ENCODE measurements around the gene POU3F1.
A peak's percentile ranks its signal among the peaks of the same experiment; 100 is the strongest.

Gene POU3F1

DNA sequence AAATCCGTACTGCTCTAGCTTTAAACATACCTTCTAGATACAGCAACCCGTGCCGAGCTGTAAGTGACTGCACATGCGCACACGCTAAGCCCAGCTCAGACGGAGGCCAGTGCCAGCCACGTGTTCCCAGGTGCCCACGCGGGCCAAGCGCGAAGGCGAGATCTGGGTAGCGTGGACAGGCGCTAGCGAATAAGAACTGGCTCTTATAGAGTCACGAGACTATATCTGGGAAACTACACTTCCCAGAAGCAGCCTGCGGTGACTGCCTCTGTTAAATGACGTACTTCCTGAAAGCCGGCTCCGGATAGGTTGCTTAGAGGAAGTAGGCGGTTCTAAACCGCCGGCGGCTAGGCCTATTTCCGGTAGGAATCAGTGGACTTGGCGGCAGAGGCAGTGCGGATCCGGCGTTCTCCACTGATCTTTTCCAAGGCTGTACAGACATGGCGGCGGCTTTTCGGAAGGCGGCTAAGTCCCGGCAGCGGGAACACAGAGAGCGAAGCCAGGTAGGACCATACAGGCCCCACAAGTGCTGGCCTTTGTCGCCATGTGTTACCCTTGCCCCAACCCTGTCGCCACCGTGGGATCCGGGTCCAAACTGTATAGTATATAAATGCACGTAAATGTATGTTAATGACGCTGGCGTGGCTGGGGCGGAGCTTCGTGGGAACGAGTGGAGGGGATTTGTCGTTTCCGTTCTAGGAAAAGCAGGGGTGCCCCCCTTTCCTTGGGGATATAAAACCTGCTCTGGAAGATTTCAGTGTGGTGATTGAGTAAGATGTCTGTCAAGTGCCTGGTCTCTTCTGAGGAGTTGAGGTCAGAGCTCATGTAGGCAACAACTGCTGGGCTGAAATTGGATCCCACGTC lies 34.0 kb downstream of the POU3F1 start, which contains the start of gene UTP11:
TSS of gene UTP11 (plus strand) at position 372 of the 864 bp plus-strand sequence. CDS start at position 441, 69 bp downstream.
- Histone ChIP-seq H3K27ac (ENCODE audit: low read depth, low read length) (peak within 1 kb of the TSS; percentile 96), H3K4me3 (ENCODE audit: low read depth, low read length) (peak within 1 kb of the TSS; percentile 93), H3K9me3 (ENCODE audit: control insufficient read depth, insufficient read depth, low read length) (no peaks in the 10 kb centered on the region), H3K27me3 (ENCODE audit: control insufficient read depth, insufficient read depth, low read length) (no peaks in the 10 kb centered on the region), H3K4me1 (ENCODE audit: control insufficient read depth, insufficient read depth, low read length) (peaks cover 12% of the 10 kb centered on the region), H3K36me3 (ENCODE audit: control insufficient read depth, insufficient read depth, low read length) (peaks cover 36% of the 10 kb centered on the region), H3K9ac (ENCODE audit: low read depth, low read length) (peak within 1 kb of the TSS; percentile 86)

DNA sequence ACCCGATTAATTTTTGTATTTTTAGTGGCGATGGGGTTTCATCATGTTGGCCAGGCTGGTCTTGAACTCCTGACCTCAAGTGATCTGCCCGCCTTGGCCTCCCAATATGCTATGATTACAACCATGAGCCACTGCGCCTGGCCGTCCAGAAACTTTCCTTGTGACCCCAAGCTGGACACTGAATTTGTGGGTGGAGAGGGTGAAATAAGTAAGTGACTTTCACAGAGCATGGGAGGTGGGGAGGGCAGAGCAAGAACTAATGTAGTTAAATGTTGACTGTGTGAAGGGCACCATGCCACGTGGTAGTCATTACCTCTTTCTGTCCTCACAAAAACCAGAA lies 36.8 kb downstream of the POU3F1 start:
- Histone ChIP-seq H3K27ac (ENCODE audit: low read depth, low read length) (peak overlapping the region; percentile 82), H3K9me3 (ENCODE audit: control insufficient read depth, insufficient read depth, low read length) (no peaks in the 10 kb centered on the region), H3K9ac (ENCODE audit: low read depth, low read length) (no peak overlapping the region), H3K27me3 (ENCODE audit: control insufficient read depth, insufficient read depth, low read length) (no peaks in the 10 kb centered on the region), H3K4me3 (ENCODE audit: low read depth, low read length) (no peak overlapping the region), H3K4me1 (ENCODE audit: control insufficient read depth, insufficient read depth, low read length) (peaks cover 20% of the 10 kb centered on the region), H3K36me3 (ENCODE audit: control insufficient read depth, insufficient read depth, low read length) (0 out of 2 replicates have a peak, but pooled peaks cover 10% of the 10 kb centered on the region)

DNA sequence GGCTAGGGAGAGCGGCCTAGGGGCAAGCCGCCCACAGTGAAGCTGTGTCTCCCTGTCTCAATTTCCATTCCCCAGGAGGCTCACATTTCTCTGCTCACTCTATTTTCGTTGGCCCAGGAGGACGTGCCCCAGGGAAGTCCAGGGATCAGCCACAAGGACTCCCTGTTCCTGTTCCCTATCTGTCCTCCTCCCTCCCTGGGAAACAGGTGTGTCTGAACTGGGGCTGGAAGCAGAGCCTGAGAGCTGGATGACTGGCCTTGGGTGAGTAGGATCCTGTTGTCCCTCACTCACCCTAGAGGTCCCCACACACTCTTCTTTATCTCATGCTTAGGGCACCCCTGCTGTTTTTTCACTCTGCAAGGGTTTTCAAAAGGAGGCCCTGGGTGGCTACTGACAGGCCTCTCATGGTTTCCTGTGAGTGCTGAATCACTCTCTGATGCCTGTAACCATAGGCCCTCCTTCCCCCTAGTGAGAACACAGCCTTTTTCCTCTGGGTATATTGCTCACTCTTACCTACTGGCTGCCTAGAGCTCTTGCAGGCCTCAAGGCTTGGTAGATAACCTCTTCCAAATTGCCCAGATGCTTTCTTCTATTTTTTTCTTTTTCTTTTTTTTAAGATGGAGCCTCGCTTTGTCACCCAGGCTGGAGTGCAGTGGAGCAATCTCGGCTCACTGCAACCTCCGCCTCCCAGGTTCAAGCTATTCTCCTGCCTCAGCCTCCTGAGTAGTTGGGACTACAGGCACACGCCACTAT lies 37.3 kb downstream of the POU3F1 start:
- Histone ChIP-seq H3K9me3 (ENCODE audit: control insufficient read depth, insufficient read depth, low read length) (no peaks in the 10 kb centered on the region), H3K9ac (ENCODE audit: low read depth, low read length) (no peak overlapping the region), H3K36me3 (ENCODE audit: control insufficient read depth, insufficient read depth, low read length) (0 out of 2 replicates have a peak, but pooled peaks cover 5% of the 10 kb centered on the region), H3K27ac (ENCODE audit: low read depth, low read length) (peak overlapping the region; percentile 82), H3K27me3 (ENCODE audit: control insufficient read depth, insufficient read depth, low read length) (no peaks in the 10 kb centered on the region), H3K4me3 (ENCODE audit: low read depth, low read length) (no peak overlapping the region), H3K4me1 (ENCODE audit: control insufficient read depth, insufficient read depth, low read length) (peaks cover 25% of the 10 kb centered on the region)

DNA sequence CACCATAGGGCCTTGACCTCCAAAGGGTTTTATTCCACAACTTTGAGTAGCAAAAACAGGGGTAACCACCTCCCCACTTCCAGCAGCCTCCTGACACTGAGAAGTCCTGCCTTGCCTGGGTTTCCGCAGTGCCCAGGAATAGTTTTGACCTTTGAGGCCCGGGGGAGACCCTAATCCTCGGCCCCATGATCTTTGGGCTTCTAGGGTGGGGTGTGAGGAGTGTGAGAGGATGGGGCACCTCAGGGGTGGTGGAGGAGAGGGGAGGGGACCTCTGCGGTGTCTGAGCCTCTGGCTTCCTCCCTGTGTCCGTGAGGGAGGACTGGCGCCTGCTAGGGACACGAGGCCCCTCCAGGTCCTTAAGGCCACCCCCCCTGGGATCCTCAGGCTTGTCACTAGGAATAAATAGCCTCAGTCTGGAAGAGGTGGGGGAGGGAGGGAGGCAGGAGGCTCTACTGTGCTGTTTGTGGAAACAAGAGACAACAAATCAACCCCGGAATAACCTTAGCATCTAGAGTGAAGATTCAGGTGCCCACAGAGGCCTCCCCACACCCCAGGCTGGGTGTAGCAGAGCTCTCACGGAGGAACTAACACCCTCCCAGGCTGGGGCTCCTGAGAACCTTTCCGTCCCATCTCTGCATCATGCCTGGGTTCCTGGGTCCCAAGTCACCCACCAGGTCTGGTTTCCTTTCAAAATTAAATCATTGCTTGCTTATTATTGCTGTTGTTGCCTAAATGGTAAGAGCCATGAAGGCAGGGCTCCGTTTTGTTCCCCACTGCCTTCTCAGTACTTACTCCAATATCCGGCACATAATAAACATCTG lies 40.4 kb downstream of the POU3F1 start:
- H3K9me3 ChIP-seq (ENCODE audit: control insufficient read depth, insufficient read depth, low read length) = no peaks in the 10 kb centered on the region
- peak overlapping the region; percentile 26 for H3K27ac ChIP-seq (ENCODE audit: low read depth, low read length)
- H3K4me1 ChIP-seq (ENCODE audit: control insufficient read depth, insufficient read depth, low read length) = peaks cover 37% of the 10 kb centered on the region
- H3K9ac ChIP-seq (ENCODE audit: low read depth, low read length) = no peak overlapping the region
- H3K36me3 ChIP-seq (ENCODE audit: control insufficient read depth, insufficient read depth, low read length) = no peaks in the 10 kb centered on the region
- peak overlapping the region; percentile 54 for H3K4me3 ChIP-seq (ENCODE audit: low read depth, low read length)
- H3K27me3 ChIP-seq (ENCODE audit: control insufficient read depth, insufficient read depth, low read length) = no peaks in the 10 kb centered on the region

DNA sequence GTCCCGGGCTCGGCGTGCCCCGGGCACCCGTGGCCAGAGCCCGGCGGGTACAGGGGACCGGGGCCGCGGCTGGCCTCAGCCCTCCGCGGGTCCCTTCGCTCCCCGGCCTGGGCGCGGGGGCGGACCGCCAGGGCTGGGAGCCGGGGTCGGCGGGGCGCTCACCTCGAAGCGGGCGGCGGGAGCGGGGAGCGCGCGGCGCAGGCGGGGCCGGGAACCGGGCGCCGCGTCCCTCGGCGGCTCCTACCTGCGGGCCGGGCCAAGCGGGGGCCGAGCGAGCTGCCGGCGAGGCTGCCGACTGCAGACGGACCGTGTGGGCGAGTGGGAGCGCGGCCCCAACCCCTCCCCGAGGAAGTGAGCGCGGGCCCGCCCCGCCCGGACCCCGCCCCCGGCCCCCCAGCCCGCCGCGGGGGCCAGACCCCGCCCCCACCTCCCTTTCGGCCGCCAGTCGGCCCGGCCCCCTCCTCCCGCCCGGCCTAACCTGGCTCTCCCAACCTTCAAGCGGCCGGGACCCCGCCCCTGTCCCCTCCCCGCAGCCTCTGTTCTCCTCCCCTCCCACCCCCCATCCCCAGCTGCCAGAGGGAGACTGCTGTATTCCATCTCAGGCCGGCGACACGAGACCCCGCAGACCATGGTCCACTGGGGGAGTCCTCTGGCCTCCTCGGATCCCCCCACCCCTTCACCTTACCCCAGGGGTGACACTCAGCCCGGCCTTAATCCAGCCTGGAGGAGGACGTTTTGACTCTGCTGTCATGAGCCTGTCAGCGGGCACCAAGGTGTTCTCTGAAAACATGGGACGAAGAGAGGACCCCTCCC lies 41.2 kb downstream of the POU3F1 start, which contains the start of gene FHL3:
TSS of gene FHL3 (minus strand) at position 320 of the 813 bp plus-strand sequence. CDS start 6,102 bp downstream, outside the sequence.
- H3K27me3 ChIP-seq (ENCODE audit: control insufficient read depth, insufficient read depth, low read length) = no peaks in the 10 kb centered on the region
- H3K4me3 ChIP-seq (ENCODE audit: low read depth, low read length) = peak within 1 kb of the TSS; percentile 71
- H3K4me1 ChIP-seq (ENCODE audit: control insufficient read depth, insufficient read depth, low read length) = peaks cover 46% of the 10 kb centered on the region
- no peaks in the 10 kb centered on the region for H3K9me3 ChIP-seq (ENCODE audit: control insufficient read depth, insufficient read depth, low read length)
- H3K36me3 ChIP-seq (ENCODE audit: control insufficient read depth, insufficient read depth, low read length) = no peaks in the 10 kb centered on the region
- peak within 1 kb of the TSS; percentile 26 for H3K27ac ChIP-seq (ENCODE audit: low read depth, low read length)
- H3K9ac ChIP-seq (ENCODE audit: low read depth, low read length) = peak within 1 kb of the TSS; percentile 32

DNA sequence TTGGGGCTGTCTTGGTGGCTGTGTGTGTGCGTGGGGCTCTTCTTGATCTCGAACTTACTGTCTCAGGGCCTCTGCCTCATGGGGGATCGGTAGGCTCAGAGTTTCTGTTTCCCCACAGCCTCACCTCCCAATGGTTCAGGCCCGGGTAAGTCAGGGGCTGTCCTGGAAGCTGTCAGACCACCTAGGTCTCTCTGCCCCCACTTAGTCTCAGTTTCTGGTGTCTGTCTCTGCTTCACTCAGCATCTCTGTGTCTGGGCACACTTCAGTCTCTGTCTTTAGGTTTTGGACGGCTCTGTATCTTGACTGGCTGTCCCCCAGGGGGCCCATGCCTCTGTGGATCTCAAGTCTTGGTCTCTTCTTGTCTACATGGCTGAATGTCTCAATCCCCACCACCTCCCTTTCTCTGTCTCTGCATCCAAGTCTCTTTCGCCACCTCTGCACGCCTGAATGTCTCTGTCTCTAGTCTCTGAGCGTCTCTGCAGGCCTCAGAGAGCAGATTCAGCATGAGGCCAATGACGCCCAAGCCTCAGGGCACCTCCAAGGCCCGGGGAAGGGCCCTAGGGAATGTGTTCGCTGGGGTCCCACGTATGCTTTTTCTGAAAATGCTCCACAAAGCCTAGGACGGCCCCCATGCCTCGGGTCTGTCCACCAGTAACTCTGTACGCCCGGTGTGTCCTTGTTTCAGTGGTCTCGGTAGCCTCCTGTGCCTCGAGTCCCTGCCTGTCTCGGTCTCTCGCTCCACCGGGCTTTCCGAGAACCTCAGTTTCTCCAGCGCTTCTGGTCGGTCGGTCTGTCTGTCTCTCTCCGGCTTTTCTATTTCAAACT lies 42.1 kb downstream of the POU3F1 start:
- peak overlapping the region; percentile 71 for H3K4me3 ChIP-seq (ENCODE audit: low read depth, low read length)
- H3K9me3 ChIP-seq (ENCODE audit: control insufficient read depth, insufficient read depth, low read length) = no peaks in the 10 kb centered on the region
- no peaks in the 10 kb centered on the region for H3K27me3 ChIP-seq (ENCODE audit: control insufficient read depth, insufficient read depth, low read length)
- H3K9ac ChIP-seq (ENCODE audit: low read depth, low read length) = peak overlapping the region; percentile 32
- H3K4me1 ChIP-seq (ENCODE audit: control insufficient read depth, insufficient read depth, low read length) = peaks cover 54% of the 10 kb centered on the region
- H3K36me3 ChIP-seq (ENCODE audit: control insufficient read depth, insufficient read depth, low read length) = no peaks in the 10 kb centered on the region
- no peak overlapping the region for H3K27ac ChIP-seq (ENCODE audit: low read depth, low read length)

DNA sequence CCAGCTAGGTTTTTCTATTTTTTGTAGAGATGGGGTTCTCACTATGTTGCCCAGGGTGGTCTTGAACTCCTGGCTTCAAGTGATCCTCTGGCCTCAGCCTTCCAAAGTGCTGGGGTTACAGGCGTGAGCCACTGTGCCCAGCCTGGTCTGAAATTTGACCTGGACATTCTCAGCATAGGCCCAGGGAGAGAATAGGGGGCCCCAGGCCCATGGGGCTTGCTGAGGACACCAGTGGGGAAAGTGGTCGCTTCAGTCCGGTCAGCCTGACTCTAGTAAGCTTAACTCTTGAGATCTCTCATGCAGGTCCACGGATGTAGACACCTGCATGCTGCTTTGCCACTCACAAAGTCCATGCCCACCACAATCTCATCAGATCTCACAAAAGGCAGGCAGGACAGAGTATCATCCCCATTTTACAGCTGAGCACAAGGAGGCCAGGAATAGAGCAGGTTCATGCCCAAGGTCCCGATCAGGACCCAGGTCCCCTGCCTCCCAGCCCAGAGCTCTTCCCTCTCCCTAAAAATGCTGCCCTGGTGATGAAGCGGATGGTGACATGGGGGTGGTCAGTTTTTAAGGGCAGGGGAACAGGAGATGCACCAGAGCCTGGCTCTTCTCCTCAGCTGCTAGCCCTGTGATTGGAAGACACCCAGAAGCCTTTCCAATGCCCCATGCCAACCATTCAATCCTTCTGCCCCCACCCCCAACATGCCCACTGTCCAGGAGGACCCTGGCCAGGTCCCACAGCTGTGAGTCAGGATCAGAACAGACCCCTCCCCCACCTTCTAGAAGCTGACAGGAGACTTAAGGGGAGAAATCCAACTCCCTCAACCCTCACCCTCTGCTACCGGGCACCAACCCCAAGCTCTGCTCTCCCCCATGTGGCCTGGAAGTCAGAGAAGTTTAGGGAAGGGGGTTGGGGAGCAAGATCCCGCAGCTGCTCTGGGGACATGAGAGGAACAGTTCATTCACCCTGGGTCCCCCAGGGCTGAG lies 43.0 kb downstream of the POU3F1 start:
- Histone ChIP-seq H3K36me3 (ENCODE audit: control insufficient read depth, insufficient read depth, low read length) (peaks cover 4% of the 10 kb centered on the region), H3K4me3 (ENCODE audit: low read depth, low read length) (peak overlapping the region; percentile 71), H3K27me3 (ENCODE audit: control insufficient read depth, insufficient read depth, low read length) (no peaks in the 10 kb centered on the region), H3K4me1 (ENCODE audit: control insufficient read depth, insufficient read depth, low read length) (peaks cover 51% of the 10 kb centered on the region), H3K9ac (ENCODE audit: low read depth, low read length) (no peak overlapping the region), H3K27ac (ENCODE audit: low read depth, low read length) (no peak overlapping the region), H3K9me3 (ENCODE audit: control insufficient read depth, insufficient read depth, low read length) (no peaks in the 10 kb centered on the region)

DNA sequence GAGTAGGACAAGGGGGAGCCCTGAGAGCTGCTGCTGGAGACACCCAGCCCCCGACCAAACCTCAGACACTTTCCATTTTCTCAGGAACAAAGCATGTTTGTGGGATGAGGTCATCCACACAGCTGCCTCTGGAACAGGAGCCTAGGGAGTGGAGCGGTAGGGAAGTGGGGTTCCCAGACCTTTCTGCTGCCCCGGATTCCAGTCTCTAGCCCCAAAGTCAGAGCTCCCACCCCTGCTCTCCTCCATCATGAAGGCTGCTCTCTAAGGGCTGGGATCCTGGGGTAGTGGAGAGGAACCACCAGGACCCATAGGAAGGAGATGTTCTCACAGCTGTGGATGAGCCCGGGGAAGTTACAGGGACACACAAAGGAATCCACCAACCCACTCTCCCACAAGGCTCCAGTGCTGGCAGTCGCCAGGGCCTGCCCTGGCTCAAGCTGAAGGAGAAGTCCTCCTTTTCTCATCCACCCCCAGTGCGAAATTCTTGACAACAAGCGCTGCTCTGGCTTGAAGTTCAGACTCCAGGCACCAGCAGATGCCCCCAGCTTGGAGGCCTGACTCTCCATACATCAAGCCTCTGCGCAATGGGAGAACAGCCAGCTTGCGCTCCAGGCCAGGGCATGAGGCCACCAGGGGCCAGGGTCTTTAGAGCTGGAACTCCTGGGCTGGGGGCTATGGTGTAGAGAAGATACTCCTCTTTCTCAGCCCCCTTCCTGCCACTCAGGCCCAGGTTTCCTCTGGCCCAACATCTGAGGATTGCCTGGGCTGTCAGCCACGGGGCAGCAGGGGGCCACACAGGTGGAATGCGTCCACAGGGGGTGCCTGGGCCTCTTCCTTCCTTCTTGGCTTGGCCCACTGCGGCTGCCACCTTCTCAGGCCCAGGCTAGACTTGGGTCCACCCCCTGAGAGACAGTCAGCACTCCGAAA lies 45.8 kb downstream of the POU3F1 start:
- Histone ChIP-seq H3K27me3 (ENCODE audit: control insufficient read depth, insufficient read depth, low read length) (no peaks in the 10 kb centered on the region), H3K4me3 (ENCODE audit: low read depth, low read length) (no peak overlapping the region), H3K9ac (ENCODE audit: low read depth, low read length) (peak overlapping the region; percentile 5), H3K9me3 (ENCODE audit: control insufficient read depth, insufficient read depth, low read length) (no peaks in the 10 kb centered on the region), H3K36me3 (ENCODE audit: control insufficient read depth, insufficient read depth, low read length) (peaks cover 17% of the 10 kb centered on the region), H3K4me1 (ENCODE audit: control insufficient read depth, insufficient read depth, low read length) (peaks cover 52% of the 10 kb centered on the region), H3K27ac (ENCODE audit: low read depth, low read length) (peak overlapping the region; percentile 87)

All from HUES48 (cell line).